Type B pancreatic cell (in vitro differentiated cells): Measurements from ENCODE around the gene RNF227. TPM values are rescaled to one million over a fixed set of nuclear protein-coding genes. Genes with fewer than 3 reads are reported as not detected.

ENCODE experiments used
- DNase-seq: peaks from one replicate; pipeline ENCODE4 v3.0.0; 2021; ENCODE audit warnings: mixed read lengths; ENCODE audit not compliant: unreplicated experiment; ENCODE audit errors: extremely low spot score
- H3K27ac Mint-ChIP-seq: 2 replicates; pipeline ENCODE4 v1.8.0; 2021; ENCODE audit warnings: mild to moderate bottlenecking, mixed read lengths
- H3K27me3 Mint-ChIP-seq: 2 replicates; pipeline ENCODE4 v1.8.0; 2021; ENCODE audit warnings: mixed read lengths
- H3K36me3 Mint-ChIP-seq: 2 replicates; pipeline ENCODE4 v1.8.0; 2021; ENCODE audit warnings: mixed read lengths
- H3K4me1 Mint-ChIP-seq: one replicate; pipeline ENCODE4 v1.8.0; 2021; ENCODE audit warnings: mixed read lengths; ENCODE audit not compliant: unreplicated experiment
- H3K4me3 Mint-ChIP-seq: 2 replicates; pipeline ENCODE4 v1.8.0; 2021; ENCODE audit warnings: mild to moderate bottlenecking, mixed read lengths
- H3K9me3 Mint-ChIP-seq: 2 replicates; pipeline ENCODE4 v1.8.0; 2021; ENCODE audit warnings: mixed read lengths
- total RNA-seq: library from RNA; stranded (reverse); gene quantifications from 2 replicates; pipeline ENCODE4 v1.2.1, GENCODE V29; 2021; ENCODE audit warnings: low replicate concordance
- TF ChIP-seq, protein P1 (sequence below): fragments of 200-600 bp; sonication (generic); conservative IDR thresholded peaks from 2 replicates; pipeline ENCODE4 v1.5.0; 2021; ENCODE audit warnings: antibody characterized with exemption, mild to moderate bottlenecking

Gene RNF227
- total RNA-seq, 1 donor from 2014 or later, result 3.3 TPM

DNA sequence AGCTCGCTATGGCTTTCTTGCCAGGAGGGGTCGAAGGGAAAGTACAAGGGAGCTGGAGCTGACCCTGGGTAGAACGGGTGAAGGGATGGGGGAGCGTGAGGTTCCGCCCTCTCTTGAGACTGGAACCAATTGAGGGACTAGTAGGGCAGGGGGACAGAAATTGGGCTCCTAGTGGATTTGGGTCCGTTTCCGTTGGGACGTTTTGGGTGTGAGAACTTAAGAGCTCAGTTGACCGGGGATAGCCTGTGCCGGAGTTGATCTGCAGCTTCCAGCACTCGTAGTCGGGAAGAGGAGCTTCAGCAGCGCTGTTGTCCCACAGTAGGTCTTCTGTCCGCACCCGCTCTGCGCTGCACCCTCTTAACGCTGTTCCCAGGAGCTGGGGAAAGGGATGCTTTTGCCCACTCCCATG lies 16.4 kb upstream of the RNF227 start:
- H3K36me3 Mint-ChIP-seq, result peaks cover 21% of the 10 kb centered on the region
- peak overlapping the region; percentile 100 for H3K4me3 Mint-ChIP-seq
- no peak for DNase-seq
- TF ChIP-seq, protein P1, sequence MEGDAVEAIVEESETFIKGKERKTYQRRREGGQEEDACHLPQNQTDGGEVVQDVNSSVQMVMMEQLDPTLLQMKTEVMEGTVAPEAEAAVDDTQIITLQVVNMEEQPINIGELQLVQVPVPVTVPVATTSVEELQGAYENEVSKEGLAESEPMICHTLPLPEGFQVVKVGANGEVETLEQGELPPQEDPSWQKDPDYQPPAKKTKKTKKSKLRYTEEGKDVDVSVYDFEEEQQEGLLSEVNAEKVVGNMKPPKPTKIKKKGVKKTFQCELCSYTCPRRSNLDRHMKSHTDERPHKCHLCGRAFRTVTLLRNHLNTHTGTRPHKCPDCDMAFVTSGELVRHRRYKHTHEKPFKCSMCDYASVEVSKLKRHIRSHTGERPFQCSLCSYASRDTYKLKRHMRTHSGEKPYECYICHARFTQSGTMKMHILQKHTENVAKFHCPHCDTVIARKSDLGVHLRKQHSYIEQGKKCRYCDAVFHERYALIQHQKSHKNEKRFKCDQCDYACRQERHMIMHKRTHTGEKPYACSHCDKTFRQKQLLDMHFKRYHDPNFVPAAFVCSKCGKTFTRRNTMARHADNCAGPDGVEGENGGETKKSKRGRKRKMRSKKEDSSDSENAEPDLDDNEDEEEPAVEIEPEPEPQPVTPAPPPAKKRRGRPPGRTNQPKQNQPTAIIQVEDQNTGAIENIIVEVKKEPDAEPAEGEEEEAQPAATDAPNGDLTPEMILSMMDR, result no peak
- no peaks in the 10 kb centered on the region for H3K9me3 Mint-ChIP-seq
- H3K27me3 Mint-ChIP-seq, result peaks cover 17% of the 10 kb centered on the region
- H3K4me1 Mint-ChIP-seq, result peaks cover 35% of the 10 kb centered on the region
- H3K27ac Mint-ChIP-seq, result peak overlapping the region; percentile 97

DNA sequence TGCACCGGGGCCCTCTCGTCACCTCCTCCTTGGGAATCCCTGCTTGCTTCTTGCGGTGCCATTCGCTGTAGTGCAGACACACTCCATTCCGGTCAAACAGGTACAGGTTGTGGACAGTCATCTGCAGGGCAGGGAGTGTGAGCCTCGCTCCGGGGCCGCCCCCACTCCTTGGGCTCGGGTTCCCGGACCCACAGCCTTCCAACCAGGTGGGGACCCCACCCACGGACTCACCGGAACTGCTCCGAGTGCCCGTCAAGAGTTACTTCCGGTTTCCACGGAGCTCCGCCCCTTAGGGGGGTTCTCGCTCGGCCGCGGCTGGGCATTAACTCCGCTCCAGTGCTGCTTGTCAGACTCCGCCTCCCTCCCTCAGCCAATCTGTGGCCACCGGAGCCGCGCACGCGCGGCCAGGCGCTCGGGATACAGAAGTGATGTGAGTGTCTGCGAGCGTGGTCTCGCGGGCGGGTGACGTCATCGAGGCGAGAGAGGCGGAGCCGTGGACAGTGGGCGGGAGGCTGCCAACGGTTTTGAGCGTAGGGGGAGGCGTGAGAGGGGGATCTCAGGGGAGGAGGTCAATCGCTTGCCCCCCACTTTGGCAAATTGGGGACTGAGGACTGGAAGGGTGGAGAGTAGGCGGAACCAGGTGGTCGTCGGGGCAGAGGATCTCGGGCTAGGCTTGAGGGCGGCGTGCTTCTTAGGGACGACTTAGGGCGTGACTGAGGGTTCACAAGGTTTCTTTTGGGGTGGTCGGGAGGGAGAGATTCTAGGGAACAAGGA lies 15.8 kb upstream of the RNF227 start, which contains the start of the genes CNTROB and TRAPPC1:
Gene CNTROB, plus strand, starts transcription at position 498 of the 774 bp plus-strand sequence. CDS start 874 bp downstream, outside the sequence.
Gene TRAPPC1, minus strand, starts transcription at position 238 of the 774 bp plus-strand sequence. Its CDS starts 117 bp downstream, at position 121.
- H3K27me3 Mint-ChIP-seq, result peaks cover 22% of the 10 kb centered on the region
- H3K36me3 Mint-ChIP-seq, result peaks cover 18% of the 10 kb centered on the region
- peaks cover 35% of the 10 kb centered on the region for H3K4me1 Mint-ChIP-seq
- peak within 1 kb of the TSS; percentile 97 for H3K27ac Mint-ChIP-seq
- peak within 1 kb of the TSS; percentile 100 for H3K4me3 Mint-ChIP-seq
- DNase-seq, result peak; percentile 100
- no peaks in the 10 kb centered on the region for H3K9me3 Mint-ChIP-seq
- TF ChIP-seq, protein P1, result no peak

GRCh38 chr17:7930841-7931631 lies 14.9 kb upstream of the RNF227 start:
- Mint-ChIP-seq H3K4me3 (peak overlapping the region; percentile 100), H3K4me1 (peaks cover 35% of the 10 kb centered on the region), H3K9me3 (no peaks in the 10 kb centered on the region), H3K27me3 (peaks cover 24% of the 10 kb centered on the region), H3K27ac (peak overlapping the region; percentile 97), H3K36me3 (peaks cover 13% of the 10 kb centered on the region)
- TF ChIP-seq, protein P1, result no peak
- DNase-seq, result no peak

DNA sequence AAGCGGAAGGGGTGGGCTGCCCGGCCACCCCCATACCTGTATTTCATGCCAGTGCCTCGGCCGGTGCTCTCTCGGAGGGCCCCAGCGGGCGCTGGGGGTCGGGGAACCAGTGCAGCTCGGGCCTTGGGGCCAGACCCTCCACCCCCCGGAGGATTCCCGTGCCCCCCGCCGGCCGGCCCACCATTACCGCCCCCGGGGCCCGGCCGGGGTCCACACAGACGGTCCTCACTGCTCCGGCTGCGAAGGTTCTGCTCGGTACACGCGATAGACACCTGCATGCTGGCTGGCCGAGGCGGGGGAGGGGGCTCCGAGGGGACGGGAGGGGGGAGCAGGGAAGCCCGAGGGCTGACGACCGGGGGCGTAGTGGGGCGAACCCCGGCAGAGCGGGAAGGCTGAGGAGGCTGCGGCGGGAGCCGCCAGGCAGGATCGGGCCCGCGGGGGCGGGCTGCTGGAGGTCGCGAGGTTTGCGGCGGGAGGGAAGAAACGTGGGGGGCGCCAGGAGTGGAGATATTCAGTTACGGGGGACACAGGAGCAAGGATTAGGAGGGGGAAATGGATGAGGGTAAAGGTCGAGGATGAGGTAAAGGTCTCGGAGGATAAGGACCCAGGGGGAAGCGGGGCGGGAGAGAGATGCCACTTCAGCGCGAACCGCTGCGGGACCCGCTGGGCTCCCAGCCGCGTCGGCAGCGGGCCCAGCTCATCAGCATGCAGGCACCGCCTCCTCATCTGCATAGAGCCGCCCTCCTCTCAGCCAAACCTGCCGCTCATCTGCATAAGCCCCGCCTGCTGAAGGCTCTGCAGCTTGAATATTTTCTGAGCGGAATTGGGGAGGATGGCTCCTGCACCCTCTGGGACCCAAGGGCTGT lies 13.3 kb upstream of the RNF227 start, which contains the start of gene KCNAB3:
Gene KCNAB3, minus strand, starts transcription at position 699 of the 866 bp plus-strand sequence. Its CDS starts 421 bp downstream, at position 278.
- H3K4me1 Mint-ChIP-seq, result peaks cover 35% of the 10 kb centered on the region
- no peak for DNase-seq
- H3K36me3 Mint-ChIP-seq, result peaks cover 9% of the 10 kb centered on the region
- peak within 1 kb of the TSS; percentile 100 for H3K4me3 Mint-ChIP-seq
- no peak within 1 kb of the TSS for H3K27ac Mint-ChIP-seq
- peaks cover 24% of the 10 kb centered on the region for H3K27me3 Mint-ChIP-seq
- TF ChIP-seq, protein P1, result no peak
- no peaks in the 10 kb centered on the region for H3K9me3 Mint-ChIP-seq

- H3K27ac Mint-ChIP-seq, result no peak overlapping the region
- peaks cover 24% of the 10 kb centered on the region for H3K27me3 Mint-ChIP-seq
- TF ChIP-seq, protein P1, result no peak
- peaks cover 23% of the 10 kb centered on the region for H3K4me1 Mint-ChIP-seq
- peak overlapping the region; percentile 78 for H3K4me3 Mint-ChIP-seq
- H3K36me3 Mint-ChIP-seq, result peaks cover 9% of the 10 kb centered on the region
- H3K9me3 Mint-ChIP-seq, result no peaks in the 10 kb centered on the region
- DNase-seq, result no peak
Measured at GRCh38 chr17:7927596-7927995, 11.5 kb upstream of the RNF227 start.
